OCI-LY1 (cell line): Measurements from ENCODE around the gene TRPV4.

Source experiments
- H2AFZ ChIP-seq: fragments of 200-600 bp; sonication (generic), shearing (Covaris generic); 2 replicates; pipeline ENCODE4 v1.6.0; 2014; ENCODE audit warnings: antibody characterized with exemption, mild to moderate bottlenecking, low read length
- H3F3A ChIP-seq: fragments of 200-600 bp; sonication (generic), shearing (Covaris generic); 2 replicates; pipeline ENCODE4 v1.6.0; 2014; ENCODE audit warnings: mild to moderate bottlenecking, antibody characterized with exemption, low read length, moderate library complexity; ENCODE audit not compliant: insufficient read depth
- H3K27ac ChIP-seq: fragments of 200-600 bp; sonication (generic); 2 replicates; pipeline ENCODE4 v1.5.1; 2014; ENCODE audit warnings: low read length, mixed run types, mild to moderate bottlenecking, low read depth; ENCODE audit not compliant: poor library complexity, severe bottlenecking
- H3K27me3 ChIP-seq: fragments of 200-600 bp; sonication (generic); 2 replicates; pipeline ENCODE4 v1.6.0; 2014; ENCODE audit warnings: antibody characterized with exemption, mild to moderate bottlenecking, low read length, moderate library complexity; ENCODE audit not compliant: insufficient read depth
- H3K36me3 ChIP-seq: fragments of 200-600 bp; sonication (generic); 2 replicates; pipeline ENCODE4 v1.6.1; 2014; ENCODE audit warnings: mild to moderate bottlenecking, antibody characterized with exemption, low read length, moderate library complexity, mixed read lengths; ENCODE audit not compliant: insufficient read depth
- H3K4me1 ChIP-seq: fragments of 200-600 bp; sonication (generic); 2 replicates; pipeline ENCODE4 v1.5.1; 2014; ENCODE audit warnings: mild to moderate bottlenecking, low read length, moderate library complexity; ENCODE audit not compliant: insufficient read depth, severe bottlenecking
- H3K4me2 ChIP-seq: fragments of 200-600 bp; sonication (generic), shearing (Covaris generic); 2 replicates; pipeline ENCODE4 v1.6.1; 2014; ENCODE audit warnings: low read length
- H3K4me3 ChIP-seq: fragments of 200-600 bp; sonication (generic); 2 replicates; pipeline ENCODE4 v1.5.1; 2014; ENCODE audit warnings: low read length, low read depth, mild to moderate bottlenecking, mixed read lengths; ENCODE audit not compliant: poor library complexity, severe bottlenecking
- H3K79me2 ChIP-seq: fragments of 200-600 bp; shearing (Covaris generic); 2 replicates; pipeline ENCODE4 v1.6.1; 2016; ENCODE audit warnings: mixed run types, low read length, mixed read lengths; ENCODE audit not compliant: insufficient read depth
- H3K9ac ChIP-seq: fragments of 200-600 bp; sonication (generic), shearing (Covaris generic); 2 replicates; pipeline ENCODE4 v1.6.1; 2014; ENCODE audit warnings: mild to moderate bottlenecking, low read length, mixed read lengths
- H3K9me2 ChIP-seq: fragments of 200-600 bp; sonication (generic), shearing (Covaris generic); 2 replicates; pipeline ENCODE4 v1.6.1; 2014; ENCODE audit warnings: low read depth, mild to moderate bottlenecking, low read length, mixed read lengths
- H3K9me3 ChIP-seq: fragments of 200-600 bp; shearing (Covaris generic); 2 replicates; pipeline ENCODE4 v1.6.1; 2014; ENCODE audit warnings: low read length, mixed read lengths
- H4K20me1 ChIP-seq: fragments of 200-600 bp; sonication (generic), shearing (Covaris generic); 2 replicates; pipeline ENCODE4 v1.6.0; 2016; ENCODE audit warnings: mild to moderate bottlenecking, low read length; ENCODE audit not compliant: insufficient read depth
- EZH2 ChIP-seq: fragments of 200-600 bp; sonication (generic), shearing (Covaris generic); IDR thresholded peaks from 2 replicates; pipeline ENCODE4 v1.8.0; 2017; ENCODE audit warnings: borderline replicate concordance, mixed run types, mild to moderate bottlenecking, antibody characterized with exemption, low read length, moderate library complexity, mixed read lengths
- TF ChIP-seq, protein P1 (sequence below): fragments of 200-600 bp; sonication (generic), shearing (Covaris generic); IDR thresholded peaks from 2 replicates; pipeline ENCODE4 v1.5.1; 2017; ENCODE audit warnings: mild to moderate bottlenecking, antibody characterized with exemption, low read length, moderate library complexity, mixed read lengths

The TRPV4 gene

DNA sequence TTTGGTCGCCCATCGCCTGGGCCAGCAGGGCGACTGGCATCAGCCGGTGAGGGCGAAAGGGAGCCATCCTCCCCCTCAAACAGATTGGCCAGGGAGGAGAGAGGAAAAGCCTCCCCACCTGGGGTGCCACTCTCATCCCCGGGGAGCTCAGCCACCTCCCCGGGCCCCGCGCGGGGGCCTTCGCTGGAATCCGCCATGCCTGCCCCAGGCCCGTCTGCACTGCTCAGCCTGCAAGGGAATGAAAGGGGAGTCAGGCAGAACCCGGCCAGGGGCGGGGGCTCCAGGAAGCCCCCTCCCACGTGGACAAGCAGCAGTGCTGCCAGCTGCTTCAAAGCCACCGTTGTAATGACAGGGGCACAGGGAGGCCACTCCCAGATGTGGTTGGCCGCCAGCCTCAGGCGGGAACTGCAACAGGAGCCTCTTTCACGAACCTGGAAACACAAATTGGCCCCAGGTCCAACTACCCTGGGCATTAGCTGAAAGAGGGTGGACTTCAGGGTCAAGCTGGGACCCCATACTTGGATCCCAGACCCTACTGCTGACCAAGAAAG is 18.5 kb downstream of the TRPV4 start:
- no peak overlapping the region for H3K27ac ChIP-seq
- no peak overlapping the region for H3K9ac ChIP-seq
- no peaks in the 10 kb centered on the region for H3K27me3 ChIP-seq
- no peaks in the 10 kb centered on the region for H3K36me3 ChIP-seq
- no peaks in the 10 kb centered on the region for H3F3A ChIP-seq
- no peak overlapping the region for H2AFZ ChIP-seq
- H3K9me2 ChIP-seq: no peaks in the 10 kb centered on the region
- H3K4me1 ChIP-seq: no peaks in the 10 kb centered on the region
- H3K4me2 ChIP-seq: no peak overlapping the region
- no peak overlapping the region for H3K4me3 ChIP-seq
- H3K79me2 ChIP-seq: no peaks in the 10 kb centered on the region
- no peaks in the 10 kb centered on the region for H4K20me1 ChIP-seq
- no peaks in the 10 kb centered on the region for H3K9me3 ChIP-seq
- TF ChIP-seq, protein P1, sequence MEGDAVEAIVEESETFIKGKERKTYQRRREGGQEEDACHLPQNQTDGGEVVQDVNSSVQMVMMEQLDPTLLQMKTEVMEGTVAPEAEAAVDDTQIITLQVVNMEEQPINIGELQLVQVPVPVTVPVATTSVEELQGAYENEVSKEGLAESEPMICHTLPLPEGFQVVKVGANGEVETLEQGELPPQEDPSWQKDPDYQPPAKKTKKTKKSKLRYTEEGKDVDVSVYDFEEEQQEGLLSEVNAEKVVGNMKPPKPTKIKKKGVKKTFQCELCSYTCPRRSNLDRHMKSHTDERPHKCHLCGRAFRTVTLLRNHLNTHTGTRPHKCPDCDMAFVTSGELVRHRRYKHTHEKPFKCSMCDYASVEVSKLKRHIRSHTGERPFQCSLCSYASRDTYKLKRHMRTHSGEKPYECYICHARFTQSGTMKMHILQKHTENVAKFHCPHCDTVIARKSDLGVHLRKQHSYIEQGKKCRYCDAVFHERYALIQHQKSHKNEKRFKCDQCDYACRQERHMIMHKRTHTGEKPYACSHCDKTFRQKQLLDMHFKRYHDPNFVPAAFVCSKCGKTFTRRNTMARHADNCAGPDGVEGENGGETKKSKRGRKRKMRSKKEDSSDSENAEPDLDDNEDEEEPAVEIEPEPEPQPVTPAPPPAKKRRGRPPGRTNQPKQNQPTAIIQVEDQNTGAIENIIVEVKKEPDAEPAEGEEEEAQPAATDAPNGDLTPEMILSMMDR: no peak
- no peak for TF ChIP-seq EZH2

DNA sequence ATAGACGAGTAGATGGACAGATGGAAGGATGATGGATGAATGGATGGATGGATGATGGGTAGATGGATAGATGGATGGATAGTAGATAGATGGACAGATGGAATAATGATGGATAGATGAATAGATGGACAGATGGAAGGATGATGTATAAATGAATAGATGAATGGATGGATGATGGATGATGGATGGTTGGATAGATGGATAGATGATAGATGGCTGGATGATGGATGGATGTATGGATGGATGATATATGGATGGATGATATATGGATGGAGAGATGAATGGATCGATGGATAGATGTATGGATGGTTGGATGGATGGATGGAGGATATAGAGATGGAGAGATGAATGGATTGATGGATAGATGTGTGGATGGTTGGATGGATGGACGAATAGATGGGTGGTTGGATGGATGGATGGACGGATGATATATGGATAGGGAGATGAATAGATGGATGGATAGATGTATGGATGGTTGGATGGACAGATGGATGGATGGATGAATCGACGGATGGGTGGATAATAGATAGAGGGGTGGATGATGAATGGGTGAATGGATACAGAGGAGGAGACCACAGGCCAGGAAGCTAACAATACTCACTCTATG is 19.3 kb downstream of the TRPV4 start:
- Histone ChIP-seq H3K9ac (no peak overlapping the region), H3K4me1 (no peaks in the 10 kb centered on the region), H4K20me1 (no peaks in the 10 kb centered on the region), H3K4me3 (no peak overlapping the region), H3K9me3 (no peaks in the 10 kb centered on the region), H2AFZ (no peak overlapping the region), H3K27ac (no peak overlapping the region), H3K27me3 (no peaks in the 10 kb centered on the region), H3K79me2 (no peaks in the 10 kb centered on the region), H3F3A (no peaks in the 10 kb centered on the region), H3K36me3 (no peaks in the 10 kb centered on the region), H3K9me2 (no peaks in the 10 kb centered on the region), H3K4me2 (no peak overlapping the region)
- no peak for TF ChIP-seq EZH2
- TF ChIP-seq, protein P1: no peak

DNA sequence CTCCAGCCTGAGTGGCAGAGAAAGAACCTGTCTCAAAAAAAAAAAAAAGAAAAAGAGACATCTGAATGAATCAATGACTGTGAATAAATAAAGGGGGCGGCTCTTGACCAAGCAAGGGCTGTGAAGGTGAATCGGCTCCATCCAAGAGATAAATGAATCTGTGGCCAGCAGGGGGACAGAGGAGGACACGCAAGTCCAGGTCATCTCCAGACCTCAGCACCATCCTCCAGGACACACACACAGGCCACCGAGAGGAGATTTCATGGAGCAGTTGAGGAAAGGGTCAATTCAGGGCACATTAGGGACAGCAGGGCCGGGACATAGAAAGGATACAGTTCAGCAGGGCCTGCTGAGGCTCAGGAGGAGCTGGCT is 21.6 kb downstream of the TRPV4 start:
- H3K79me2 ChIP-seq: no peaks in the 10 kb centered on the region
- H3K4me2 ChIP-seq: no peak overlapping the region
- H3K36me3 ChIP-seq: no peaks in the 10 kb centered on the region
- H3K4me3 ChIP-seq: no peak overlapping the region
- no peaks in the 10 kb centered on the region for H4K20me1 ChIP-seq
- H3K27me3 ChIP-seq: no peaks in the 10 kb centered on the region
- H2AFZ ChIP-seq: no peak overlapping the region
- no peaks in the 10 kb centered on the region for H3K9me3 ChIP-seq
- H3K9me2 ChIP-seq: no peaks in the 10 kb centered on the region
- TF ChIP-seq EZH2: no peak
- TF ChIP-seq, protein P1: no peak
- H3K9ac ChIP-seq: no peak overlapping the region
- no peaks in the 10 kb centered on the region for H3F3A ChIP-seq
- H3K4me1 ChIP-seq: no peaks in the 10 kb centered on the region
- no peak overlapping the region for H3K27ac ChIP-seq
